NCI-H1930 (cell line): ENCODE measurements around the gene TRMT1.
"Not testable (repeated sequence)": the region's sequence is repeated elsewhere in the genome, so short reads cannot be mapped to it uniquely, and the experiment has no call there.

Experiments used
- DNase-seq, 2 experiments: peaks; one replicate each; lab custom pipeline; 2025; lab: John Stamatoyannopoulos, UW

The TRMT1 gene

DNA sequence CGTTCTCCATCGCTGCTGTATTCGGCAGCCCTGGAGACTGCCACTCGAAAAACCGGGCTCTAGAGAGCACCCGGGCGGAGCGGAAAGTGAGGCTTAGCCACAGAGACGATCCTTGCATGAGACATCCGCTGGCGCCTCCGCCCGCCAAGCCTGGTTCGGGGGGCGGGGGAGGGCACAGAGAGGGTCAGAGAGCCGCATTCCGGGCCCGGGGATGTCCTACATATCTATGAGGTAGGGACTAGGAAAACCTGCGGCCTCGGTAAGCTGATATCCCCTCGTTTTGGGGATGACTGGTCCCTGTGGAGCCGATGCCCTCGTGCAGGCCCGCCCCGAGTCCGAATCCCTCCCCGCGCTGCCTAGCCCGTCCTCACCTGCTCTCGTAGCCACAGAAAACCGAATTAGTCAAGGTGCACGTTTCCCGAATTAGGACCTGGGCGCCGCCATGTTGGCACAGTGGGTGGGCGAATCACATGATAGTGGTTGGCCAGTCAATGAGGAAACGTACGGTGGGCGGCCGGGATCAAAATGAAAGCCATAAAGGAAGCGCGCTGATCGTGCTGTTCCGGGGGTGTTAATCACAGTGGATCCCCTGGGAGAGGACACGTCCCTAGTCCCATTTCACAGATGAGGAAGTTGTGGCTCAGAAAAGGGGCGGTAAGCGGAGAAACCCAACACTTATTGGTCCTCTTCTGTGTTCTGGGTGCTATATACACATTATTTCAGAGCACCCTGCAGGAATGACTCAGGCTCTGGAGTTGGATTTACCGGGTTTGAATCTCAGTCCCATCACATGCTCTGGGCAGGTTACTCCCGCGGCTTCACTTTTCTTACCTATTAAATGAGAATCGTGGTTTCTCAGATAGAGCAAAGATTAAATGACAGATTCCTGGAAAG is at the start of gene TRMT1:
Gene TRMT1, minus strand, starts transcription at position 459 of the 894 bp plus-strand sequence. Its CDS starts 341 bp downstream, at position 118.
- DNase-seq = peak; percentile 71 to 88

DNA sequence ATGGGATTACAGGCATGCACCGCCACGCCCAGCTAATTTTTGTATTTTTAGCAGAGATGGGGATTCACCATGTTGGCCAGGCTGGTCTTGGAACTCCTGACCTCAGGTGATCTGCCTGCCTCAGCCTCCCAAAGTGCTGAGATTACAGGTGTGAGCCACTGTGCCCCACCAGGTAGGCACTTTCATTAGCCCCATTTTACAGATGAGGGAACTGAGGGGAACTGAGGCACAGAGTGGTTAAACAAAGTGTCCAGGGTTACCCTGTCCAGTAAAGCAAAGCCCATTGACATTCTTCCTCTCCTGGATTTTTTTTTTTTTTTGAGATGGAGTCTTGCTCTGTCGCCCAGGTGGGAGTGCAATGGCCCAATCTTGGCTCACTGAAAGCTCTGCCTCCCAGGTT is 49.6 kb upstream of the TRMT1 start:
- DNase-seq = not testable (repeated sequence)

- DNase-seq = no peak
Observed at GRCh38 chr19:13165162-13165997, 48.8 kb upstream of the TRMT1 start.

GRCh38 chr19:13164343-13165161 is 48.0 kb upstream of the TRMT1 start:
- no peak for DNase-seq

GRCh38 chr19:13163609-13164342 is 47.2 kb upstream of the TRMT1 start:
- no peak for DNase-seq

DNA sequence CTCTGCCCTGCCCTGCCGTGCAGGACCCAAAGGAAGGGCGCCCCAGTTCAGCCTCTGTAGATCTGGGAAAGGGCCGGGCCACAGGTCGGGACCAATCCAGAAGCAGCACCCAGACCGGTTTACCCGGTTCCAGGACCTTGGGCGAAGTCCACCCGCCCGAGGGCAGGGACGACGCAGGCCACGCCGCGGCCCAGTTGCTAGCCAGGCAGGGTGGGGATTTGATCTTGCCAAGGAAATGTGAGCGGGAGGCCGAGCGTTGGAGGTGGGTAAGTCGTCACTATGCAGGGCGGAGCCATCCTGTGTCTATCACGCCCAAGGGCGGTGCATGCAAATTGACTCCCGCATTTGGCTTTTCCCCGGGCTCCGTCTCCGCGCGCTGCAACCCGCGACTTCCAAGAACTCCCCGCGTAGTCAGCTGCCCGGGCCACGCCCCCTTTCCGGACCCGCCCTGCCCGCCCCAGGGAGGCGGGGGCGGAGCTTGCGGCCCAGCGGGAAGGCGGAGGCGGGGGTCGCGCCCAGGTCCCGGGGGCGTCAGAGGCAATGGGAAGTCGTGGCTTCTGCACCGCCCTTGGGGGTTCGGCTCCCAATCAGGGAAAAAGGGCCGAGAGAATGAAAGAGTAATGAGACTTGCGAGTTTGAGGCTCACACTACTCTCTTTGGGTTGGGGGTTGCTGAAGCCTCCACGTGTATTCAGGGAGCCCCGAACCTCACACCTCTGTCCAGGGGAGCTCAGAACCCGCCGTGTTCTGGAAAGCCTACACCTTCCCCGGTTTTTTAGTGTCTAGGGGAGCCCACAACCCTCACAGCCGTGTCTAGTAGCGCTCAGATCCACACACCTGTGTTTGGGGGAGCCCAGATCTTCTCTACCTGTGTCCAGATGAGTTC is 46.4 kb upstream of the TRMT1 start:
- DNase-seq = peak; percentile 75 to 79

- DNase-seq = no peak
Observed at GRCh38 chr19:13160557-13160956, 44.0 kb upstream of the TRMT1 start.

GRCh38 chr19:13159713-13160112 is 43.2 kb upstream of the TRMT1 start:
- no peak for DNase-seq

GRCh38 chr19:13155472-13156359 is 39.2 kb upstream of the TRMT1 start:
- DNase-seq = no peak

DNA sequence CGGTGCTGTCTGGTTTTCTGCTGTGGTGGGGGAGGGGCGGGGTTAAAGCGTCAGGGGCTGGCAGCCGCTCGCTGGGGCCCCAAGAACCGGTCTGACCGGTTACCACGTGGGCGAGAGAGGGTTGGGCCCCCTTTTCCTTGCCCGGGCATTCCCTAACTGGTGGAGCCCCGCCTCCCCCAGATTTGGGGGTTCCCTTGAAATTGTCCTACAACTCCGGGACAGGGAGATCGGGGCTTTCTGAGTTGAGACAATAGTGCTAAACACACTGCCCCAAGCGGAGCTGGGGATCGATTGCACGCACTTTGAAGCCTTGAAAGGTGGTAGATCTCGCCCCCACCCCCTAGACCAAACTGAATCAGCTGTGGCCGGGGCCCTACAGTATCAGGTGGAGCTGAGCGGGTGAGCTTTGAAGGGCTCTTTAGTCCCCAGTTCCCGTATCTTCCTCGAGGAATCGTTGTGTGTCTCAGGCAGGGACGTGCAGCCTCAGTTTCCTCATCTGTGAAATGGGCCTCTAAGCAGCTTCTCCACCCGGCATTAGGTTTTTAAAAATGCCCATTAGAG is 38.5 kb upstream of the TRMT1 start:
- no peak for DNase-seq

DNA sequence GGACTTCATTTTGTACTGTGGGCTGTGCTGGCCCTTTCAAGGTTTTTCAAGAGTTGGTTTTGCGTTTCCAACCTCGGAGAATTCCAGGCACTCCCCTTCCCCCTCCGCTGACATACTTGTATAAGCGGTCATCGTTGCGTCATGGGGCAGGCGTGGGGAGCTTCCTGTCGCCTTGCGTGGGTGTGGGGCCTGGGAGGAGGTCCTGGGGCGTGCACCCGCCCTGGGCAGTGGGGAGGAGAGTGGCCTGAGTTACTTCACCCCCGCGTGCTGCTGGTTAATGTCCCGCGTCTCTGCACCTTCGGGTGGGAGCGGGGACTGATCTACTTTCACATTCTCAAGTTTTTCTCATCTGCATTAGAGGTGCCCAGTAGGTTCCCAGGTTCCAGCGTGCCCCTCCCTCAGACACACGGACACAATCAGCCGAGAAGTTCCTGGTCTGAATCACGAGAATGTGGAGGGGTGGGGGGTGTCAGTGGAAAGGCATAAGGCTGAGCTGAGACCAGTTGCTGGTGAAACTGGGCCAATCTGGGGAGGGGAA is 37.8 kb upstream of the TRMT1 start:
- DNase-seq = no peak

- DNase-seq = peak; percentile 10 to 32
Observed at GRCh38 chr19:13153569-13154240, 37.2 kb upstream of the TRMT1 start.

DNA sequence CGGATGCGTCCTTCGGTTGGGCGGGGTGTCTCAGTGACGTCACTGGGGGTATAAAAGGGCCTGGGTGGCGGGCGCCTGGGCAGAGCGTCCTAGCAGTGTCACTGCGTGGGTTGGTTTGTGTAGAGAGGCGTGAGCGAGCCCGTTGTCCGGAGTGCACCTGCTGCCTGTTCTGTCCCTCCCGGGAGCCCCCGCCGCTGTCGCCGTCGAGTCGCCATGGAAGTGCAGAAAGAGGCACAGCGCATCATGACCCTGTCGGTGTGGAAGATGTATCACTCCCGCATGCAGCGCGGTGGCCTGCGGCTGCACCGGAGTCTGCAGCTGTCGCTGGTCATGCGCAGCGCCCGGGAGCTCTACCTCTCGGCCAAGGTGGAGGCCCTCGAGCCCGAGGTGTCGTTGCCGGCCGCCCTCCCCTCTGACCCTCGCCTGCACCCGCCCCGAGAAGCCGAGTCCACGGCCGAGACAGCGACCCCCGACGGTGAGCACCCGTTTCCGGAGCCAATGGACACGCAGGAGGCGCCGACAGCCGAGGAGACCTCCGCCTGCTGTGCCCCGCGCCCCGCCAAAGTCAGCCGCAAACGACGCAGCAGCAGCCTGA is 36.5 kb upstream of the TRMT1 start:
- DNase-seq = peak in 1 of 2 experiments; percentile 89

DNA sequence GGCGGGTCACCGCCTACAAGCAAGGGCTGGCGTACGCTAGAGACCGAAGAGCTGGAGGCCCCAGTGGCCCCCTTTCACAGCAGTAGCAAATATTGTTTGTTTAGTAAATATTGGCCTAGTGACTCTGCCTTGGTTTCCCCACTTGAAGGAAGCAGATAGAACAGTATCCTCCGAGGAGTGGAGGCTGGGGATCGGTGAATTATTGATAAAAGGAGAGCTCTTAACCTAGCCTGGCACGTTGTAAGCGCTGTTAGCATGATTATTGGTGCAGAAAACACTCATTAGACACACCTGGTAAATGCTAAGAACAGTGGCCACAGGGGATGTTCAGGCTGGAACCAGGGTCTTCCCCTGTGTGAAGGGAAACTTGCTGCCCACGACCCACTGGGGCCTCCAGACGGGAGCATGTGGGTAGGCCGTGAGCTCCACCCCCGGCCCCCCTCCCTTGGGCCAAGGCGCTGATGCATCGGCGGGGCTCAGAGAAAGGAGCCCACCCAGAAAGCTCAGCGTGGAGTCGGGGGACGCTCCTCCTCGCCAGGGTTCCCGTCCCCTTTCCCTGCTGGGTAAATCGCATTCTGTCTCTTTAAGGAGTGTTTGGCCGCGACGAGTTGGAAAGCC is 35.9 kb upstream of the TRMT1 start:
- DNase-seq = peak in 1 of 2 experiments; percentile 87

DNA sequence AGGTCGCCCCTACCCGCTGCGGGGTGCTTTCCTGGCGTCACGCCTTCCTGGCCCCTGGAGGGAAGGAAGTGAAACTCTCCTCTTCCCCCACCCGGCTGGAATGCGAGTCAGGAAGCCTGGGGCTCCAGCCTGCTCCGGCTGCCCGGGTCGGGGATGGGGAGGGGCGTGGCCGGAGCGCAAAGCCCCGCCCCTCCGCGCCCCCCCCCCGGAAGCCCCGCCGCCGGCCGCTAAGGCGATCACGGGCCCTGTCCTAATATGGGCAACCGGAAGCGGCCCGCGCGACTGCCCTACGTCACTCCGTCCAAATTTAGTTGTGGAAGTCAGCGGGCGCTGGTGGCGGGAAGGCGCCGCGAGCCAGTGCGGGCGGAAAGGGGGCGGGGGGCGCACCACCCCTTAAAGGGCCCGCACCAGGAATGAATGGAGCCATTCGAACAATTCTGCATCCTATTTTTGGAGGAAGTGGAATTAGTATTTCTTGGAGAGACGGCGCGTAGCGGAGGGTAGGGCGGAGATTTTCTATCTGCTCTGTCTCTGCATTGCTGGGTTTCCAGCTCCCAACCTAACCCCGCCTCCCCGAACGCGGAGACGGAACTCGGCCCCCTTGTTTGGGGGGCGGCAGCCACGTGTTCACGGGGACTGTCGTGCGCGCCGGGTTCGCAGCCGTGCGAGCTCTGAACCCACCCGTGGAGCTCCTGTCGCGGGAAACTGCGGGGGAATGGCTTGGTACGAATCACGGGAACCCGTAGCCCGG is 35.2 kb upstream of the TRMT1 start:
- peak; percentile 87 to 93 for DNase-seq

GRCh38 chr19:13150931-13151604 is 34.5 kb upstream of the TRMT1 start:
- DNase-seq = no peak
